Keratinocyte (primary cell): ENCODE measurements around the gene CLEC16A.

Experiments
- CTCF ChIP-seq, 3 experiments: IDR thresholded peaks in 1 of 3; conservative IDR thresholded peaks in 1 of 3; optimal IDR thresholded peaks in 1 of 3; 2 replicates in 2 of 3; 3 replicates in 1 of 3; pipeline versions ENCODE3 to v1.5.1; 2011; ENCODE audit warnings: low read length in 3 of 3, mild to moderate bottlenecking in 3 of 3, moderate library complexity in 2 of 3, control low read depth in 1 of 3, inconsistent platforms in 1 of 3; ENCODE audit not compliant: insufficient read depth in 2 of 3; ENCODE audit errors: extremely low read depth in 1 of 3
- EZH2 ChIP-seq: IDR thresholded peaks from one replicate; pipeline ENCODE4 v1.6.1; 2012; ENCODE audit warnings: inconsistent platforms, mild to moderate bottlenecking, low read length, moderate library complexity

- TF ChIP-seq EZH2 (no peak), CTCF (optimal IDR thresholded peaks at IDR 0.05 in 1 of 3, IDR thresholded peaks at IDR 0.05 in 1 of 3, conservative IDR thresholded peaks at IDR 0.05 in 1 of 3; ENCODE audit: extremely low read depth in 1 of 3, insufficient read depth in 2 of 3, low read length in 3 of 3) (no peak)
These were observed 264.7 kb downstream of the CLEC16A start for GRCh38 chr16:11208916-11209665.
